BLaER1 treated with 17β-estradiol and CSF1 and Interleukin-3, amounts not matched to agents 10 nM and 100 nM (cell line): Measurements from ENCODE around the gene ANKMY2.
"Not testable (repeated sequence)": the region's sequence is repeated elsewhere in the genome, so short reads cannot be mapped to it uniquely, and the experiment has no call there.

Source experiments
- H3K27ac ChIP-seq, 11 experiments: shearing (Covaris generic); formaldehyde crosslinking; 2 replicates each; pipeline ENCODE4 v1.8.1; 2022
- H3K27me3 ChIP-seq, 11 experiments: shearing (Covaris generic); formaldehyde crosslinking; 2 replicates each; pipeline ENCODE4 v1.8.1; 2022
- H3K36me3 ChIP-seq, 11 experiments: shearing (Covaris generic); formaldehyde crosslinking; 2 replicates each; pipeline ENCODE4 v1.8.1; 2022
- H3K4me1 ChIP-seq, 10 experiments: shearing (Covaris generic); formaldehyde crosslinking; 2 replicates each; pipeline ENCODE4 v1.8.1; 2022
- H3K4me2 ChIP-seq, 11 experiments: shearing (Covaris generic); formaldehyde crosslinking; 2 replicates each; pipeline ENCODE4 v1.8.1; 2022
- H3K4me3 ChIP-seq, 10 experiments: shearing (Covaris generic); formaldehyde crosslinking; 2 replicates each; pipeline ENCODE4 v1.8.1; 2022
- H3K9ac ChIP-seq, 11 experiments: shearing (Covaris generic); formaldehyde crosslinking; 2 replicates each; pipeline ENCODE4 v1.8.1; 2022
- H3K9me3 ChIP-seq, 11 experiments: shearing (Covaris generic); formaldehyde crosslinking; replicated peaks in 1 of 11; 2 replicates each; pipeline ENCODE4 v1.8.1; 2022
- H4K20me1 ChIP-seq, 11 experiments: shearing (Covaris generic); formaldehyde crosslinking; 2 replicates each; pipeline ENCODE4 v1.8.1; 2022
- Cebpa-rat ChIP-seq, 11 experiments: shearing (Covaris generic); IDR thresholded peaks; 2 replicates each; pipeline ENCODE4 v1.8.1; 2022

Gene ANKMY2

GRCh38 chr7:16667355-16667754 is 21.8 kb upstream of the ANKMY2 start:
- peaks cover 57 to 93% (median 87%) of the 10 kb centered on the region in 11 experiments for H3K36me3 ChIP-seq
- no peaks in the 10 kb centered on the region for H3K27me3 ChIP-seq
- peaks cover 0 to 23% (median 7%) of the 10 kb centered on the region in 11 experiments; a peak in 10 of 22 replicates for H3K9me3 ChIP-seq
- H4K20me1 ChIP-seq = peaks cover 0 to 100% (median 80%) of the 10 kb centered on the region in 11 experiments; a peak in 19 of 22 replicates
- no peak overlapping the region for H3K9ac ChIP-seq
- no peak overlapping the region for H3K4me3 ChIP-seq
- 0 out of 22 replicates have a peak overlapping the region, but pooled peaks of 1 of the 11 experiments have one; percentile 10 for H3K4me2 ChIP-seq
- TF ChIP-seq Cebpa-rat (IDR thresholded peaks at IDR 0.05) = no peak
- H3K4me1 ChIP-seq = peaks cover 2 to 38% (median 4%) of the 10 kb centered on the region in 10 experiments; a peak in 18 of 20 replicates
- H3K27ac ChIP-seq = no peak overlapping the region

- Histone ChIP-seq H3K9me3 (peaks cover 0 to 5% (median 0%) of the 10 kb centered on the region in 11 experiments; a peak in 3 of 22 replicates), H3K27ac (peak overlapping the region in 4 of 11 experiments; percentile 13 to 36 (median 20); a peak in 4 of 22 replicates), H3K4me2 (peak overlapping the region in 9 of 11 experiments; percentile 14 to 76 (median 36); a peak in 15 of 22 replicates), H3K27me3 (no peaks in the 10 kb centered on the region), H3K36me3 (peaks cover 19 to 46% (median 41%) of the 10 kb centered on the region in 11 experiments), H3K4me1 (peaks cover 28 to 43% (median 38%) of the 10 kb centered on the region in 10 experiments), H3K4me3 (no peak overlapping the region), H4K20me1 (peaks cover 4 to 100% (median 83%) of the 10 kb centered on the region in 11 experiments; a peak in 20 of 22 replicates), H3K9ac (no peak overlapping the region)
- no peak for TF ChIP-seq Cebpa-rat (IDR thresholded peaks at IDR 0.05)
Measured at GRCh38 chr7:16661924-16662323, 16.4 kb upstream of the ANKMY2 start.

GRCh38 chr7:16660702-16661464 is 15.3 kb upstream of the ANKMY2 start:
- peak overlapping the region; percentile 14 to 76 (median 51); a peak in 21 of 22 replicates for H3K4me2 ChIP-seq
- peaks cover 0 to 5% (median 0%) of the 10 kb centered on the region in 11 experiments; a peak in 3 of 22 replicates for H3K9me3 ChIP-seq
- H3K27ac ChIP-seq = peak overlapping the region in 4 of 11 experiments; percentile 15 to 51 (median 32); a peak in 7 of 22 replicates
- no peak for TF ChIP-seq Cebpa-rat (IDR thresholded peaks at IDR 0.05)
- no peaks in the 10 kb centered on the region for H3K27me3 ChIP-seq
- peaks cover 8 to 45% (median 40%) of the 10 kb centered on the region in 11 experiments; a peak in 21 of 22 replicates for H3K36me3 ChIP-seq
- peaks cover 28 to 48% (median 38%) of the 10 kb centered on the region in 10 experiments for H3K4me1 ChIP-seq
- peaks cover 4 to 100% (median 90%) of the 10 kb centered on the region in 11 experiments; a peak in 20 of 22 replicates for H4K20me1 ChIP-seq
- H3K9ac ChIP-seq = no peak overlapping the region
- no peak overlapping the region for H3K4me3 ChIP-seq

GRCh38 chr7:16659854-16660497 is 14.4 kb upstream of the ANKMY2 start:
- Histone ChIP-seq H3K4me1 (peaks cover 28 to 48% (median 38%) of the 10 kb centered on the region in 10 experiments), H3K36me3 (peaks cover 0 to 40% (median 30%) of the 10 kb centered on the region in 11 experiments; a peak in 19 of 22 replicates), H4K20me1 (peaks cover 4 to 100% (median 92%) of the 10 kb centered on the region in 11 experiments; a peak in 20 of 22 replicates), H3K4me2 (peak overlapping the region in 5 of 11 experiments; percentile 51 to 76 (median 61); a peak in 8 of 22 replicates)
- H3K27ac ChIP-seq, H3K27me3 ChIP-seq, H3K9ac ChIP-seq, H3K9me3 ChIP-seq, H3K4me3 ChIP-seq: not testable (repeated sequence)

GRCh38 chr7:16657656-16658279 is 12.2 kb upstream of the ANKMY2 start:
- Histone ChIP-seq H3K27me3 (no peaks in the 10 kb centered on the region), H3K27ac (peak overlapping the region in 5 of 11 experiments; percentile 12 to 52 (median 32); a peak in 7 of 22 replicates), H4K20me1 (peaks cover 4 to 100% (median 95%) of the 10 kb centered on the region in 11 experiments; a peak in 20 of 22 replicates), H3K9me3 (no peaks in the 10 kb centered on the region), H3K9ac (no peak overlapping the region), H3K4me3 (no peak overlapping the region), H3K4me1 (peaks cover 28 to 46% (median 38%) of the 10 kb centered on the region in 10 experiments), H3K36me3 (peaks cover 0 to 34% (median 25%) of the 10 kb centered on the region in 11 experiments; a peak in 16 of 22 replicates), H3K4me2 (peak overlapping the region; percentile 14 to 64 (median 51); a peak in 19 of 22 replicates)
- TF ChIP-seq Cebpa-rat (IDR thresholded peaks at IDR 0.05) = no peak

GRCh38 chr7:16656141-16656540 is 10.6 kb upstream of the ANKMY2 start:
- Histone ChIP-seq H3K27ac (no peak overlapping the region), H3K9me3 (no peaks in the 10 kb centered on the region), H3K9ac (no peak overlapping the region), H3K4me2 (peak overlapping the region in 1 of 11 experiments; percentile 13; a peak in 1 of 22 replicates), H3K4me1 (peaks cover 16 to 39% (median 30%) of the 10 kb centered on the region in 10 experiments), H4K20me1 (peaks cover 0 to 100% (median 95%) of the 10 kb centered on the region in 11 experiments; a peak in 20 of 22 replicates), H3K27me3 (no peaks in the 10 kb centered on the region), H3K4me3 (no peak overlapping the region), H3K36me3 (peaks cover 0 to 48% (median 36%) of the 10 kb centered on the region in 11 experiments; a peak in 17 of 22 replicates)
- no peak for TF ChIP-seq Cebpa-rat (IDR thresholded peaks at IDR 0.05)

- no peak overlapping the region for H3K9ac ChIP-seq
- no peak overlapping the region for H3K4me2 ChIP-seq
- H4K20me1 ChIP-seq = peaks cover 0 to 100% (median 93%) of the 10 kb centered on the region in 11 experiments; a peak in 20 of 22 replicates
- no peak overlapping the region for H3K4me3 ChIP-seq
- H3K27ac ChIP-seq = no peak overlapping the region
- no peaks in the 10 kb centered on the region for H3K27me3 ChIP-seq
- H3K36me3 ChIP-seq = peaks cover 0 to 45% (median 31%) of the 10 kb centered on the region in 11 experiments; a peak in 17 of 22 replicates
- H3K9me3 ChIP-seq = no peaks in the 10 kb centered on the region
- no peak for TF ChIP-seq Cebpa-rat (IDR thresholded peaks at IDR 0.05)
- H3K4me1 ChIP-seq = peaks cover 9 to 35% (median 24%) of the 10 kb centered on the region in 10 experiments
Measured at GRCh38 chr7:16655394-16655793, 9.8 kb upstream of the ANKMY2 start.

GRCh38 chr7:16652888-16653287 is 7.3 kb upstream of the ANKMY2 start:
- Histone ChIP-seq H3K27ac (no peak overlapping the region), H3K9ac (no peak overlapping the region), H3K4me2 (no peak overlapping the region), H4K20me1 (peaks cover 0 to 100% (median 98%) of the 10 kb centered on the region in 11 experiments; a peak in 20 of 22 replicates), H3K4me3 (no peak overlapping the region), H3K9me3 (no peaks in the 10 kb centered on the region), H3K4me1 (peaks cover 12 to 49% (median 32%) of the 10 kb centered on the region in 10 experiments), H3K27me3 (no peaks in the 10 kb centered on the region), H3K36me3 (peaks cover 0 to 66% (median 49%) of the 10 kb centered on the region in 11 experiments; a peak in 17 of 22 replicates)
- TF ChIP-seq Cebpa-rat (IDR thresholded peaks at IDR 0.05) = no peak
